SU-DHL-6 (cell line): Measurements from ENCODE around the gene PPP6R3.

Experiments
- EZH2phosphoT487 ChIP-seq: fragments of 200-600 bp; sonication (generic), shearing (Covaris generic); conservative IDR thresholded peaks from 2 replicates; pipeline ENCODE4 v1.6.1; 2018; ENCODE audit warnings: mild to moderate bottlenecking, antibody characterized with exemption, low read length, moderate library complexity, mixed read lengths
- TF ChIP-seq, protein P1 (sequence below): fragments of 200-600 bp; sonication (generic); IDR thresholded peaks from one replicate; pipeline ENCODE4 v1.5.1; 2017; ENCODE audit warnings: antibody characterized with exemption, mild to moderate bottlenecking, low read length, moderate library complexity; ENCODE audit not compliant: insufficient read depth, poor library complexity, severe bottlenecking

DNA sequence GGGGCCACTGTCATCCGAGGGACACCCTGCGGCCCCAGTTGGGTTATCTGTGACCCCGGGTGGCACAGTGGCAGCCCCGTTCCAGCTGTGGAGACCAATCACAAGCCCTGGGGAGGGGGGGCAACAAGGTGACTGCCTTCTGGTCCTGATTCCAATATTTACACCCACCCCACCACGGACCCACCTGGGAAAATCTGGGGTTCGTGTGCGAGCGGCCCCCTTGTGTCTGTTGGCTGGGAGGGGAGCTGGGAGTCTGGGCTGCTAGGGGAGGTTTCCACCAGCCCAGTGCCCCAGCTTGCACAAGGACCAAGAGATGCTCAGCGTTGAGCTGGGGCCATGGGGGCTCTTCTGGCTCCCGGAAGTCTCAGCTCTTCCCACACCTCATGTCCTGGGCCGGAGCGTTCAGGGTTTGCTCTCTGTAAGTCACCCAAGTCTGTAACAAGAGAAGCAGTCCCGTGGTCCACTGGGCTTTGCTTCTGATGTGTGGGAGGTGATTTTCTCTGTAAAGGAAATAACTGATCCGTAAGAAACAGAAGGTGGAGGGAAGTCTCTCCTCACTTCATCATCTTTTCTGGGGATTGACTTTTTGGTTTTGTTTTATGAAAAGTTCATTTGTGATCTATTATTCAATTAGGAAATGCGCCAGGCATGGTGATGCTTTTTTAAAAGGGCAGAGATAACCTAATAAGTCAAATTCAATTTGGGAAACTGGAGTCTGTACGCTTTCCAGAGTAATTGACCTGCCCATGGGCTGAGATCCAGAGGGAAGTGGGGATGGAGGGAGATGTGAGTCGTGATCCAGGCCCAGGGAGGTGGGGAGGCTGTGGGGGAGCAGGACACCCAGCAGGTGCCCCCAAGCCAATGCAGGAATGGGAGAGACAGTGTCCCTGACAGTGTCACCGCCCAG lies 201.4 kb downstream of the PPP6R3 start:
- TF ChIP-seq, protein P1, sequence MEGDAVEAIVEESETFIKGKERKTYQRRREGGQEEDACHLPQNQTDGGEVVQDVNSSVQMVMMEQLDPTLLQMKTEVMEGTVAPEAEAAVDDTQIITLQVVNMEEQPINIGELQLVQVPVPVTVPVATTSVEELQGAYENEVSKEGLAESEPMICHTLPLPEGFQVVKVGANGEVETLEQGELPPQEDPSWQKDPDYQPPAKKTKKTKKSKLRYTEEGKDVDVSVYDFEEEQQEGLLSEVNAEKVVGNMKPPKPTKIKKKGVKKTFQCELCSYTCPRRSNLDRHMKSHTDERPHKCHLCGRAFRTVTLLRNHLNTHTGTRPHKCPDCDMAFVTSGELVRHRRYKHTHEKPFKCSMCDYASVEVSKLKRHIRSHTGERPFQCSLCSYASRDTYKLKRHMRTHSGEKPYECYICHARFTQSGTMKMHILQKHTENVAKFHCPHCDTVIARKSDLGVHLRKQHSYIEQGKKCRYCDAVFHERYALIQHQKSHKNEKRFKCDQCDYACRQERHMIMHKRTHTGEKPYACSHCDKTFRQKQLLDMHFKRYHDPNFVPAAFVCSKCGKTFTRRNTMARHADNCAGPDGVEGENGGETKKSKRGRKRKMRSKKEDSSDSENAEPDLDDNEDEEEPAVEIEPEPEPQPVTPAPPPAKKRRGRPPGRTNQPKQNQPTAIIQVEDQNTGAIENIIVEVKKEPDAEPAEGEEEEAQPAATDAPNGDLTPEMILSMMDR, result no peak
- TF ChIP-seq EZH2phosphoT487, result no peak
